Gastrocnemius medialis (tissue), 4 donors: Measurements from ENCODE around the gene USP44.

Source experiments
- POLR2A ChIP-seq, 2 donors: fragments of 450-650 bp; IDR thresholded peaks; one replicate each; pipeline ENCODE4 v1.6.1; 2017; ENCODE audit warnings: antibody characterized with exemption in 2 of 2, mild to moderate bottlenecking in 2 of 2, moderate library complexity in 2 of 2
- TF ChIP-seq, protein P1 (sequence below), 5 experiments: fragments of 450-650 bp in 3 of 5; fragments of 200-600 bp in 2 of 5; sonication (generic) in 2 of 5; IDR thresholded peaks in 4 of 5; conservative IDR thresholded peaks in 1 of 5; 1 replicate in 4 of 5; 2 replicates in 1 of 5; pipeline ENCODE4 v1.5.1; 2016 to 2019; ENCODE audit warnings: antibody characterized with exemption in 5 of 5, mild to moderate bottlenecking in 3 of 5, moderate library complexity in 3 of 5

DNA sequence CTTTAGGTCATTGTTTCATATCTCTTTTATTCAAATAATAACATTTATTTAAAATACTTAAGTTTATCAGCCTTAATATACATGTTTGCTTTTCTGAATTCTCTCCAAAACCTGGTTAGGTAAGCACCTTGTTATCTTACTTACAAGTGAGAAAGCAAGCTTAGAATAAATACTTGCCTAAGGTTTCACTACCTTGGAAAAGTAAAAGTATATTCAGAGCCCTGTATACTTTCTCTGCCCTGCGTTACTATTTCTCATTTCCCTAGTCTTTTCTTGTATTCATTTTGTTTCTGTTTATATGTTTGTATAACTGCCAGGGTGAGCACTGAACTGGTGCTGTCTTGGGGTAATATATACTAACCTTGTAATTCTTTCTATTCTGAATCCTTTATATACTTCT lies 55.8 kb downstream of the USP44 start:
- TF ChIP-seq, protein P1, sequence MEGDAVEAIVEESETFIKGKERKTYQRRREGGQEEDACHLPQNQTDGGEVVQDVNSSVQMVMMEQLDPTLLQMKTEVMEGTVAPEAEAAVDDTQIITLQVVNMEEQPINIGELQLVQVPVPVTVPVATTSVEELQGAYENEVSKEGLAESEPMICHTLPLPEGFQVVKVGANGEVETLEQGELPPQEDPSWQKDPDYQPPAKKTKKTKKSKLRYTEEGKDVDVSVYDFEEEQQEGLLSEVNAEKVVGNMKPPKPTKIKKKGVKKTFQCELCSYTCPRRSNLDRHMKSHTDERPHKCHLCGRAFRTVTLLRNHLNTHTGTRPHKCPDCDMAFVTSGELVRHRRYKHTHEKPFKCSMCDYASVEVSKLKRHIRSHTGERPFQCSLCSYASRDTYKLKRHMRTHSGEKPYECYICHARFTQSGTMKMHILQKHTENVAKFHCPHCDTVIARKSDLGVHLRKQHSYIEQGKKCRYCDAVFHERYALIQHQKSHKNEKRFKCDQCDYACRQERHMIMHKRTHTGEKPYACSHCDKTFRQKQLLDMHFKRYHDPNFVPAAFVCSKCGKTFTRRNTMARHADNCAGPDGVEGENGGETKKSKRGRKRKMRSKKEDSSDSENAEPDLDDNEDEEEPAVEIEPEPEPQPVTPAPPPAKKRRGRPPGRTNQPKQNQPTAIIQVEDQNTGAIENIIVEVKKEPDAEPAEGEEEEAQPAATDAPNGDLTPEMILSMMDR (IDR thresholded peaks at IDR 0.05 in 4 of 5, conservative IDR thresholded peaks at IDR 0.05 in 1 of 5) = no peak
- no peak for TF ChIP-seq POLR2A (IDR thresholded peaks at IDR 0.05)
